ENCODE results near the gene ANXA2R. TPM values are rescaled to one million over a fixed set of nuclear protein-coding genes. Genes with fewer than 3 reads are reported as not detected.

ANXA2R gene
- total RNA-seq, 1 experiment from 2014 or later = 0.72 TPM

- no peaks in the 10 kb centered on the region for H3K9me3 Mint-ChIP-seq
- ATAC-seq (peak; percentile 62), DNase-seq (ENCODE audit: low spot score) (peak; percentile 82)
- peak overlapping the region; percentile 87 for H3K4me3 Mint-ChIP-seq
- ChIA-PET POLR2A (interaction anchor here (1.1 to 2.3 kb wide), 3 partner anchors 50 to 54 kb away, joined by 3 to 14 read pairs (median 4); partner anchors contain the start of gene ZNF131), CTCF (interaction anchor here (1.3 kb wide), 1 partner anchor 96 kb away, joined by 3 read pairs; no protein-coding TSS in a partner anchor)
- H3K36me3 Mint-ChIP-seq = peaks cover 15% of the 10 kb centered on the region
- H3K27me3 Mint-ChIP-seq (ENCODE audit: low read depth) = no peaks in the 10 kb centered on the region
- H3K27ac Mint-ChIP-seq = peak overlapping the region; percentile 97
- peaks cover 29% of the 10 kb centered on the region for H3K4me1 Mint-ChIP-seq
- no peak for TF ChIP-seq ZBTB43 (CRISPR knock-in tag; IDR thresholded peaks at IDR 0.05)
- TF ChIP-seq ZNF425 (CRISPR knock-in tag; conservative IDR thresholded peaks at IDR 0.05) = no peak
- TF ChIP-seq FOXP4 (CRISPR knock-in tag; IDR thresholded peaks at IDR 0.05) = 0 out of 2 replicates have a peak, but pooled peaks have one; percentile 22
- 0 out of 2 replicates have a peak, but pooled peaks have one; percentile 43 for TF ChIP-seq FOXP1 (CRISPR knock-in tag; IDR thresholded peaks at IDR 0.05; ENCODE audit: borderline replicate concordance)
- no peak; the same call in 1 of the 2 replicates for TF ChIP-seq MYBL2 (CRISPR knock-in tag; IDR thresholded peaks at IDR 0.05)
- TF ChIP-seq ZNF416 (CRISPR knock-in tag; IDR thresholded peaks at IDR 0.05) = no peak
- TF ChIP-seq TCF7 (CRISPR knock-in tag; IDR thresholded peaks at IDR 0.05; ENCODE audit: low read depth) = no peak
- TF ChIP-seq USF1 (CRISPR knock-in tag; IDR thresholded peaks at IDR 0.05) = no peak
- no peak for TF ChIP-seq ELF4 (CRISPR knock-in tag; IDR thresholded peaks at IDR 0.05; ENCODE audit: low read depth)
- 0 out of 2 replicates have a peak, but pooled peaks have one; percentile 14 for TF ChIP-seq TEAD1 (CRISPR knock-in tag; IDR thresholded peaks at IDR 0.05)
- TF ChIP-seq CREM (CRISPR knock-in tag; IDR thresholded peaks at IDR 0.05) = peak; percentile 39; the same call in 1 of the 2 replicates
- peak; percentile 71; the same call in 1 of the 2 replicates for TF ChIP-seq ETV6 (CRISPR knock-in tag; IDR thresholded peaks at IDR 0.05)
- no peak for TF ChIP-seq STAT6 (CRISPR knock-in tag; conservative IDR thresholded peaks at IDR 0.05; ENCODE audit: low read depth)
- no peak for TF ChIP-seq SOX15 (CRISPR knock-in tag; IDR thresholded peaks at IDR 0.05)
- no peak for TF ChIP-seq ATF2 (CRISPR knock-in tag; IDR thresholded peaks at IDR 0.05; ENCODE audit: borderline replicate concordance, low read depth)
- no peak for TF ChIP-seq TP53 (CRISPR knock-in tag; IDR thresholded peaks at IDR 0.05)
- TF ChIP-seq CBFB (CRISPR knock-in tag; IDR thresholded peaks at IDR 0.05; ENCODE audit: low read depth) = no peak
- TF ChIP-seq USF2 (CRISPR knock-in tag; IDR thresholded peaks at IDR 0.05) = no peak
- TF ChIP-seq E2F1 (CRISPR knock-in tag; IDR thresholded peaks at IDR 0.05) = peak; percentile 30; the same call in 1 of the 2 replicates
- no peak for TF ChIP-seq JAZF1 (CRISPR knock-in tag; IDR thresholded peaks at IDR 0.05)
- no peak for TF ChIP-seq MXD4 (CRISPR knock-in tag; IDR thresholded peaks at IDR 0.05; ENCODE audit: borderline replicate concordance)
- 0 out of 2 replicates have a peak, but pooled peaks have one; percentile 8 for TF ChIP-seq FOXJ3 (CRISPR knock-in tag; IDR thresholded peaks at IDR 0.05; ENCODE audit: borderline replicate concordance)
- TF ChIP-seq OVOL2 (CRISPR knock-in tag; IDR thresholded peaks at IDR 0.05; ENCODE audit: borderline replicate concordance) = no peak
Measured at GRCh38 chr5:43066799-43067741, 27.0 kb upstream of the ANXA2R start.
